HepG2 (cell line): Measurements from ENCODE around the gene CCND1.

Source experiments
- ATF2 ChIP-seq: sonication (generic); formaldehyde crosslinking; IDR thresholded peaks from 2 replicates; pipeline ENCODE4 v1.4.0; 2020; ENCODE audit warnings: missing genetic modification reagents
- CTCF ChIP-seq: sonication (generic); formaldehyde crosslinking; IDR thresholded peaks from 2 replicates; pipeline ENCODE4 v1.5.0; 2020; ENCODE audit warnings: mild to moderate bottlenecking, missing genetic modification reagents, moderate library complexity
- ETV6 ChIP-seq: sonication (generic); formaldehyde crosslinking; conservative IDR thresholded peaks from 2 replicates; pipeline ENCODE4 v1.4.0; 2020; ENCODE audit warnings: missing genetic modification reagents
- EZH2 ChIP-seq: conservative IDR thresholded peaks from 2 replicates; pipeline ENCODE4 v1.6.1; 2012; ENCODE audit warnings: mild to moderate bottlenecking, low read depth, low read length, moderate library complexity
- POLR2A ChIP-seq, 2 experiments: IDR thresholded peaks; 2 replicates each; pipeline ENCODE4 v1.6.1; 2011; ENCODE audit warnings: low read depth in 2 of 2, low read length in 2 of 2, mild to moderate bottlenecking in 1 of 2, moderate library complexity in 1 of 2; ENCODE audit not compliant: insufficient read depth in 1 of 2
- ZBTB37 ChIP-seq: sonication (generic); formaldehyde crosslinking; IDR thresholded peaks from 2 replicates; pipeline ENCODE4 v1.4.0; 2020; ENCODE audit warnings: mild to moderate bottlenecking, missing genetic modification reagents
- ZNF567 ChIP-seq: sonication (generic); formaldehyde crosslinking; IDR thresholded peaks from 2 replicates; pipeline ENCODE4 v1.8.1; 2023; ENCODE audit warnings: mild to moderate bottlenecking, missing genetic modification reagents, borderline replicate concordance

GRCh38 chr11:69656536-69657455 lies 15.8 kb downstream of the CCND1 start:
- TF ChIP-seq ATF2 (CRISPR knock-in tag) (no peak), POLR2A (IDR thresholded peaks at IDR 0.05; ENCODE audit: insufficient read depth in 1 of 2, low read depth in 2 of 2, low read length in 2 of 2) (no peak; a peak in 1 of 4 replicates), ZNF567 (no peak), CTCF (no peak), EZH2 (no peak), ZBTB37 (CRISPR knock-in tag) (no peak), ETV6 (CRISPR knock-in tag) (no peak)
